Smooth muscle cell (in vitro differentiated cells): ENCODE data around the gene IRX2. TPM values are rescaled to one million over a fixed set of nuclear protein-coding genes. Genes with fewer than 3 reads are reported as not detected.

Experiments used
- DNase-seq: peaks from one replicate; lab custom pipeline; 2025; ENCODE audit not compliant: unreplicated experiment; lab: John Stamatoyannopoulos, UW
- H2AFZ ChIP-seq: fragments of 200-600 bp; sonication (generic); 2 replicates; pipeline ENCODE4 v1.6.0; 2016; ENCODE audit warnings: antibody characterized with exemption, low read depth, mild to moderate bottlenecking
- H3F3A ChIP-seq: fragments of 200-600 bp; sonication (generic); 2 replicates; pipeline ENCODE4 v1.6.0; 2017; ENCODE audit warnings: antibody characterized with exemption, low read depth
- H3K27ac ChIP-seq: fragments of 200-600 bp; sonication (generic); 2 replicates; pipeline ENCODE4 v1.5.1; 2016; ENCODE audit warnings: low read depth, mild to moderate bottlenecking
- H3K27me3 ChIP-seq: fragments of 200-600 bp; sonication (generic); 2 replicates; pipeline ENCODE4 v1.6.1; 2016; ENCODE audit warnings: low read depth, mild to moderate bottlenecking
- H3K36me3 ChIP-seq: fragments of 200-600 bp; sonication (generic); 2 replicates; pipeline ENCODE4 v1.5.1; 2016; ENCODE audit warnings: low read depth
- H3K4me1 ChIP-seq: fragments of 200-600 bp; sonication (generic); 2 replicates; pipeline ENCODE4 v1.5.1; 2016; ENCODE audit warnings: low read depth
- H3K4me2 ChIP-seq: fragments of 200-600 bp; sonication (generic); 2 replicates; pipeline ENCODE4 v1.6.0; 2016; ENCODE audit warnings: mild to moderate bottlenecking
- H3K4me3 ChIP-seq: fragments of 200-600 bp; sonication (generic); 2 replicates; pipeline ENCODE4 v1.5.1; 2016; ENCODE audit warnings: mild to moderate bottlenecking
- H3K79me2 ChIP-seq: fragments of 200-600 bp; sonication (generic); 2 replicates; pipeline ENCODE4 v1.6.0; 2016; ENCODE audit warnings: low read depth, mild to moderate bottlenecking
- H3K9ac ChIP-seq: fragments of 200-600 bp; sonication (generic); 2 replicates; pipeline ENCODE4 v1.6.0; 2016; ENCODE audit warnings: low read depth
- H3K9me3 ChIP-seq: fragments of 200-600 bp; sonication (generic); replicated peaks from 2 replicates; pipeline ENCODE4 v1.5.1; 2016; ENCODE audit warnings: low read depth
- H4K20me1 ChIP-seq: fragments of 200-600 bp; sonication (generic); 2 replicates; pipeline ENCODE4 v1.6.0; 2016; ENCODE audit warnings: low read depth
- CTCF ChIP-seq: fragments of 200-600 bp; sonication (generic); IDR thresholded peaks from 2 replicates; pipeline ENCODE4 v1.5.1; 2017; ENCODE audit warnings: borderline replicate concordance, mild to moderate bottlenecking, antibody characterized with exemption; ENCODE audit not compliant: insufficient read depth, poor library complexity, severe bottlenecking
- WGBS: methylation state at CpG from one replicate; pipeline ENCODE4 v1.1.7; 2016; ENCODE audit warnings: low lambda C conversion rate; 5-methylcytosine and 5-hydroxymethylcytosine counted together
- polyA plus RNA-seq: library from polyadenylated mRNA; unstranded; fragments of >200 nt; fragmentation: Nextera tagmentation; extraction: Ambion mirVana; gene quantifications from 2 replicates; pipeline ENCODE4 v1.2.1, GENCODE V29; 2016
- total RNA-seq: library from RNA; depleted of rRNA; stranded (reverse); fragments of >200 nt; gene quantifications from 2 replicates; pipeline ENCODE4 v1.2.3, GENCODE V29; 2014

The IRX2 gene
- total and polyA plus RNA-seq, 2 experiments from 2014 or later, result 0.67 to 1.1 TPM

- Histone ChIP-seq H3K27me3 (peaks cover 47% of the 10 kb centered on the region), H3K79me2 (no peaks in the 10 kb centered on the region), H3K4me1 (peaks cover 4% of the 10 kb centered on the region), H3K9me3 (no peaks in the 10 kb centered on the region), H3K9ac (no peak overlapping the region), H2AFZ (peak overlapping the region; percentile 66), H3K4me3 (peak overlapping the region; percentile 63), H3K27ac (no peak overlapping the region), H3F3A (no peaks in the 10 kb centered on the region), H3K36me3 (no peaks in the 10 kb centered on the region), H4K20me1 (peaks cover 16% of the 10 kb centered on the region), H3K4me2 (peak overlapping the region; percentile 82)
- TF ChIP-seq CTCF, result no peak
- no peak for DNase-seq
- WGBS, result 6% methylated on average over 58 of the region's 63 CpGs
Measured at GRCh38 chr5:2750026-2750757, 1.3 kb downstream of the IRX2 start.

- Histone ChIP-seq H3K27ac (no peak overlapping the region), H3K79me2 (no peaks in the 10 kb centered on the region)
Measured at GRCh38 chr5:2749514-2750025, 1.9 kb downstream of the IRX2 start.

GRCh38 chr5:2748861-2749513 is 2.5 kb downstream of the IRX2 start:
- no peak for TF ChIP-seq CTCF
- H3K36me3 ChIP-seq, result no peaks in the 10 kb centered on the region
- no peaks in the 10 kb centered on the region for H3K4me1 ChIP-seq
- peaks cover 47% of the 10 kb centered on the region for H3K27me3 ChIP-seq
- no peaks in the 10 kb centered on the region for H3F3A ChIP-seq
- H3K4me2 ChIP-seq, result no peak overlapping the region
- no peaks in the 10 kb centered on the region for H3K9me3 ChIP-seq
- no peak for DNase-seq
- peaks cover 16% of the 10 kb centered on the region for H4K20me1 ChIP-seq
- H3K79me2 ChIP-seq, result no peaks in the 10 kb centered on the region
- H3K27ac ChIP-seq, result no peak overlapping the region
- H3K4me3 ChIP-seq, result no peak overlapping the region
- WGBS, result 90% methylated on average over 31 of the region's 71 CpGs
- H3K9ac ChIP-seq, result no peak overlapping the region
- H2AFZ ChIP-seq, result no peak overlapping the region

More at GRCh38 chr5:2749514-2750025, 1.9 kb downstream of the IRX2 start:
- Histone ChIP-seq H4K20me1 (peaks cover 16% of the 10 kb centered on the region), H3K27me3 (peaks cover 47% of the 10 kb centered on the region), H3K9me3 (no peaks in the 10 kb centered on the region), H3K4me3 (peak overlapping the region; percentile 63), H3K4me2 (peak overlapping the region; percentile 82), H3K9ac (no peak overlapping the region), H3K36me3 (no peaks in the 10 kb centered on the region), H3K4me1 (no peaks in the 10 kb centered on the region), H2AFZ (no peak overlapping the region), H3F3A (no peaks in the 10 kb centered on the region)
- WGBS, result 73% methylated on average over 38 of the region's 45 CpGs
- DNase-seq, result no peak
- no peak for TF ChIP-seq CTCF
